Tibial artery (tissue), 4 donors: Measurements from ENCODE around the gene ACADVL.
A peak's percentile ranks its signal among the peaks of the same experiment; 100 is the strongest.

Source experiments
- DNase-seq, 2 donors: peaks; one replicate each; pipeline ENCODE4 v3.0.0-alpha.2; 2019
- H3K27ac ChIP-seq, 2 donors: fragments of 200-600 bp; sonication (generic) in 1 of 2; 1 replicate in 1 of 2; 2 replicates in 1 of 2; pipeline ENCODE4 v1.5.1; 2018 to 2019; ENCODE audit warnings: mild to moderate bottlenecking in 1 of 2
- H3K27me3 ChIP-seq, 2 donors: fragments of 200-600 bp; sonication (generic) in 1 of 2; one replicate each; pipeline versions ENCODE4 v1.5.1 to v1.6.0; 2016 to 2019
- H3K36me3 ChIP-seq, 3 donors: fragments of 200-600 bp; sonication (generic) in 2 of 3; one replicate each; pipeline ENCODE4 v1.5.1; 2016 to 2019; ENCODE audit warnings: mild to moderate bottlenecking in 2 of 3
- H3K4me1 ChIP-seq, 4 donors: fragments of 200-600 bp; sonication (generic) in 2 of 4; 1 replicate in 3 of 4; 2 replicates in 1 of 4; pipeline ENCODE4 v1.5.1; 2016 to 2019
- H3K4me3 ChIP-seq, 2 donors: fragments of 200-600 bp; sonication (generic) in 1 of 2; 1 replicate in 1 of 2; 2 replicates in 1 of 2; pipeline ENCODE4 v1.5.1; 2018 to 2019; ENCODE audit warnings: mild to moderate bottlenecking in 2 of 2
- H3K9me3 ChIP-seq, 3 donors: fragments of 200-600 bp; sonication (generic) in 1 of 3; one replicate each; pipeline ENCODE4 v1.5.1; 2016 to 2019
- intact Hi-C: fragments of 100-400 bp; cut with DNase I; formaldehyde crosslinking; loops from one replicate; pipeline ENCODE4 v1.15.0; 2023; ENCODE audit warnings: low total_unique reads
- TF ChIP-seq, protein P1 (sequence below), 2 experiments: fragments of 200-600 bp in 1 of 2; fragments of 450-650 bp in 1 of 2; IDR thresholded peaks; one replicate each; pipeline ENCODE4 v1.5.1; 2017 to 2019; ENCODE audit warnings: antibody characterized with exemption in 2 of 2, mild to moderate bottlenecking in 1 of 2, moderate library complexity in 1 of 2

Gene ACADVL

GRCh38 chr17:7246779-7247178, 27.0 kb downstream of the ACADVL start:
- Histone ChIP-seq H3K4me1 (peaks cover 0 to 40% (median 28%) of the 10 kb centered on the region in 4 donors), H3K27ac (no peak overlapping the region), H3K36me3 (peaks cover 13 to 34% (median 33%) of the 10 kb centered on the region in 3 donors), H3K27me3 (no peaks in the 10 kb centered on the region), H3K9me3 (no peaks in the 10 kb centered on the region), H3K4me3 (no peak overlapping the region)
- intact Hi-C loops, result no loop called here
- no peak for DNase-seq
- TF ChIP-seq, protein P1, sequence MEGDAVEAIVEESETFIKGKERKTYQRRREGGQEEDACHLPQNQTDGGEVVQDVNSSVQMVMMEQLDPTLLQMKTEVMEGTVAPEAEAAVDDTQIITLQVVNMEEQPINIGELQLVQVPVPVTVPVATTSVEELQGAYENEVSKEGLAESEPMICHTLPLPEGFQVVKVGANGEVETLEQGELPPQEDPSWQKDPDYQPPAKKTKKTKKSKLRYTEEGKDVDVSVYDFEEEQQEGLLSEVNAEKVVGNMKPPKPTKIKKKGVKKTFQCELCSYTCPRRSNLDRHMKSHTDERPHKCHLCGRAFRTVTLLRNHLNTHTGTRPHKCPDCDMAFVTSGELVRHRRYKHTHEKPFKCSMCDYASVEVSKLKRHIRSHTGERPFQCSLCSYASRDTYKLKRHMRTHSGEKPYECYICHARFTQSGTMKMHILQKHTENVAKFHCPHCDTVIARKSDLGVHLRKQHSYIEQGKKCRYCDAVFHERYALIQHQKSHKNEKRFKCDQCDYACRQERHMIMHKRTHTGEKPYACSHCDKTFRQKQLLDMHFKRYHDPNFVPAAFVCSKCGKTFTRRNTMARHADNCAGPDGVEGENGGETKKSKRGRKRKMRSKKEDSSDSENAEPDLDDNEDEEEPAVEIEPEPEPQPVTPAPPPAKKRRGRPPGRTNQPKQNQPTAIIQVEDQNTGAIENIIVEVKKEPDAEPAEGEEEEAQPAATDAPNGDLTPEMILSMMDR (IDR thresholded peaks at IDR 0.05), result no peak

DNA sequence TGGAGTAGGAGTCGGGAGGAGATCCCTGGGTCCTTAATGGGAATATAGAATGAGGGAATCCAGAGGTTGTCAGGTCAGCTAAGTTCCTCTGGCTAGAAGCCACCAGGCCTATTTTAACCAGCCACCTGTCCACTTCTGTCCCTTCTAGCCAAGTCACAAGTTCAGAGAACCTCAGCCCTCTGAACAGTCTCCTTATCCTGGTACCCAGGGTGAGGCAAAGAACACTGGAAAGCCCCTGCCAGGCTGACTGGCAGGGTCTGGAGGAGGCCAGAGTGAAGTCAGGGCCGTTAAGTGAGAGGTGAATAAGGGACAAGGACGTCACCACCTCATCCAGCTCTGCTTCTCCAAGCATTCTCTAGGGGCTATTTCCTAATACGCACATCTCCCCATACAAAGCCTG, 29.1 kb downstream of the ACADVL start:
- intact Hi-C loops, result no loop called here

DNA sequence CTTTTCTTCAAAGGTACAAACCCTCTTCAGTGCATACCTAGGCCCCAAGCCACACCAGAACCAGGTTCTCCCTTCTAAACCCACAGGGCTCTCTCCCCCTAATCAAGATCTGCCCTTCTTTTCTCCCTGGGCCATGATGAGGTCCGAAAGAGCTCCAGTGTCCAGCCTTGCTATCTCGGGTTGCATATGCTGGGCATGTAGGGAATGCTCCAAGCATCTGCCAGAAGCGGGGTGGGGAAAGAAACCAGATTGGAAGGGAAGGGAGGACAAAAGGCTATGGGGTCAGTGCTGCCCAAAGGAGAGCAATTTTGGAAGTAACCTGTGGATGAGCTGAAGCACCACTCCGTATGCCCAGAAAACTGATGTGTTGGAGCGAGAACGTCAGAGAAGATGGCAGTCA, 29.5 kb downstream of the ACADVL start:
- DNase-seq, result no peak
- H3K4me3 ChIP-seq, result no peak overlapping the region
- H3K36me3 ChIP-seq, result peaks cover 13 to 30% (median 29%) of the 10 kb centered on the region in 3 donors
- H3K27ac ChIP-seq, result no peak overlapping the region
- H3K27me3 ChIP-seq, result no peaks in the 10 kb centered on the region
- TF ChIP-seq, protein P1 (IDR thresholded peaks at IDR 0.05), result no peak
- H3K9me3 ChIP-seq, result no peaks in the 10 kb centered on the region
- H3K4me1 ChIP-seq, result peaks cover 0 to 40% (median 32%) of the 10 kb centered on the region in 4 donors
- intact Hi-C loops, result no loop called here

More for the DNA sequence above, 29.1 kb downstream of the ACADVL start:
- peaks cover 13 to 33% (median 32%) of the 10 kb centered on the region in 3 donors for H3K36me3 ChIP-seq
- peaks cover 0 to 43% (median 33%) of the 10 kb centered on the region in 4 donors for H3K4me1 ChIP-seq
- no peaks in the 10 kb centered on the region for H3K9me3 ChIP-seq
- H3K4me3 ChIP-seq, result no peak overlapping the region
- no peak overlapping the region for H3K27ac ChIP-seq
- DNase-seq, result no peak
- H3K27me3 ChIP-seq, result no peaks in the 10 kb centered on the region
- TF ChIP-seq, protein P1 (IDR thresholded peaks at IDR 0.05), result no peak

GRCh38 chr17:7249830-7250229, 30.1 kb downstream of the ACADVL start:
- Histone ChIP-seq H3K27ac (peak overlapping the region in 1 of 2 donors; percentile 100), H3K27me3 (no peaks in the 10 kb centered on the region), H3K9me3 (no peaks in the 10 kb centered on the region), H3K36me3 (peaks cover 14 to 30% (median 29%) of the 10 kb centered on the region in 3 donors), H3K4me1 (peaks cover 0 to 40% (median 32%) of the 10 kb centered on the region in 4 donors), H3K4me3 (peak overlapping the region; percentile 94 to 98)
- intact Hi-C loops, result loop anchor here (10.0 kb wide), 2 partner anchors 95 to 315 kb away; partner anchors contain the start of gene SENP3
- TF ChIP-seq, protein P1 (IDR thresholded peaks at IDR 0.05), result no peak
- DNase-seq, result no peak

- Histone ChIP-seq H3K36me3 (peaks cover 22 to 30% (median 30%) of the 10 kb centered on the region in 3 donors), H3K4me3 (peak overlapping the region; percentile 94 to 98), H3K4me1 (peaks cover 0 to 40% (median 32%) of the 10 kb centered on the region in 4 donors), H3K27ac (peak overlapping the region; percentile 96 to 100), H3K9me3 (no peaks in the 10 kb centered on the region), H3K27me3 (no peaks in the 10 kb centered on the region)
- intact Hi-C loops, result loop anchor here (10.0 kb wide), 2 partner anchors 94 to 314 kb away; partner anchors contain the start of gene SENP3
- DNase-seq, result no peak
- TF ChIP-seq, protein P1 (IDR thresholded peaks at IDR 0.05), result no peak
These were observed 31.2 kb downstream of the ACADVL start for GRCh38 chr17:7250695-7251627.
